MM.1S (cell line): ENCODE results near the gene AKTIP.

Experiments
- DNase-seq: peaks from one replicate; pipeline ENCODE4 v3.0.0-alpha.2; 2015
- H2AFZ ChIP-seq: fragments of 300-600 bp; sonication (generic); 2 replicates; pipeline ENCODE4 v1.6.0; 2016; ENCODE audit warnings: antibody characterized with exemption, low read length
- H3F3A ChIP-seq: fragments of 300-600 bp; sonication (generic); 2 replicates; pipeline ENCODE4 v1.6.1; 2016; ENCODE audit warnings: mild to moderate bottlenecking, antibody characterized with exemption, low read length, moderate library complexity, mixed read lengths; ENCODE audit not compliant: insufficient read depth
- H3K27ac ChIP-seq: fragments of 300-600 bp; sonication (generic); 2 replicates; pipeline ENCODE4 v1.5.1; 2016; ENCODE audit warnings: mild to moderate bottlenecking, low read length
- H3K27me3 ChIP-seq: fragments of 300-600 bp; sonication (generic); replicated peaks from 2 replicates; pipeline ENCODE4 v1.6.0; 2016; ENCODE audit warnings: low read length; ENCODE audit not compliant: insufficient read depth
- H3K36me3 ChIP-seq: fragments of 300-600 bp; sonication (generic); replicated peaks from 2 replicates; pipeline ENCODE4 v1.6.1; 2016; ENCODE audit warnings: mild to moderate bottlenecking, low read length, mixed read lengths; ENCODE audit not compliant: insufficient read depth
- H3K4me1 ChIP-seq: fragments of 300-600 bp; sonication (generic); 2 replicates; pipeline ENCODE4 v1.6.1; 2016; ENCODE audit warnings: low read length, mixed read lengths
- H3K4me2 ChIP-seq: fragments of 300-600 bp; sonication (generic); 2 replicates; pipeline ENCODE4 v1.6.0; 2016; ENCODE audit warnings: low read depth, low read length
- H3K4me3 ChIP-seq: fragments of 300-600 bp; sonication (generic); 2 replicates; pipeline ENCODE4 v1.5.1; 2016; ENCODE audit warnings: low read length, mixed read lengths
- H3K79me2 ChIP-seq: fragments of 300-600 bp; sonication (generic); 2 replicates; pipeline ENCODE4 v1.6.1; 2016; ENCODE audit warnings: mixed run types, low read length, mixed read lengths
- H3K9ac ChIP-seq: fragments of 300-600 bp; sonication (generic); 2 replicates; pipeline ENCODE4 v1.6.1; 2016; ENCODE audit warnings: low read length, mixed read lengths
- H3K9me2 ChIP-seq: fragments of 300-600 bp; sonication (generic); replicated peaks from 2 replicates; pipeline ENCODE4 v1.6.1; 2016; ENCODE audit warnings: mild to moderate bottlenecking, low read length, mixed read lengths; ENCODE audit not compliant: insufficient read depth
- H3K9me3 ChIP-seq: fragments of 300-600 bp; sonication (generic); replicated peaks from 2 replicates; pipeline ENCODE4 v1.6.1; 2016; ENCODE audit warnings: mild to moderate bottlenecking, low read length, mixed read lengths; ENCODE audit not compliant: insufficient read depth
- H4K20me1 ChIP-seq: fragments of 300-600 bp; sonication (generic); 2 replicates; pipeline ENCODE4 v1.6.1; 2016; ENCODE audit warnings: mild to moderate bottlenecking, low read length, moderate library complexity, mixed read lengths; ENCODE audit not compliant: insufficient read depth
- CTCF ChIP-seq: fragments of 300-600 bp; sonication (generic); IDR thresholded peaks from 2 replicates; pipeline ENCODE4 v1.5.1; 2016; ENCODE audit warnings: antibody characterized with exemption, low read length, mixed read lengths
- EZH2 ChIP-seq: fragments of 300-600 bp; sonication (generic); optimal IDR thresholded peaks from 2 replicates; pipeline ENCODE3; 2017; ENCODE audit warnings: low read depth, mild to moderate bottlenecking, antibody characterized with exemption, low read length, mixed read lengths
- EZH2phosphoT487 ChIP-seq: fragments of 300-600 bp; sonication (generic); IDR thresholded peaks from 2 replicates; pipeline ENCODE4 v1.6.1; 2018; ENCODE audit warnings: antibody characterized with exemption, low read length

Gene AKTIP

GRCh38 chr16:53492503-53492902, 10.5 kb downstream of the AKTIP start:
- Histone ChIP-seq H4K20me1 (no peaks in the 10 kb centered on the region), H3K4me3 (no peak overlapping the region), H2AFZ (no peak overlapping the region), H3F3A (no peaks in the 10 kb centered on the region), H3K79me2 (no peaks in the 10 kb centered on the region), H3K27me3 (no peaks in the 10 kb centered on the region), H3K4me2 (no peak overlapping the region), H3K9ac (no peak overlapping the region), H3K9me2 (no peaks in the 10 kb centered on the region), H3K27ac (no peak overlapping the region), H3K36me3 (peaks cover 14% of the 10 kb centered on the region), H3K9me3 (no peaks in the 10 kb centered on the region), H3K4me1 (no peaks in the 10 kb centered on the region)
- TF ChIP-seq EZH2 (no peak), EZH2phosphoT487 (no peak), CTCF (no peak)
- DNase-seq, result no peak

GRCh38 chr16:53489755-53490154, 13.3 kb downstream of the AKTIP start:
- no peak for TF ChIP-seq EZH2
- H3K27me3 ChIP-seq, result no peaks in the 10 kb centered on the region
- peaks cover 14% of the 10 kb centered on the region for H3K36me3 ChIP-seq
- no peaks in the 10 kb centered on the region for H3K9me3 ChIP-seq
- H4K20me1 ChIP-seq, result no peaks in the 10 kb centered on the region
- no peak overlapping the region for H3K4me2 ChIP-seq
- H3K27ac ChIP-seq, result no peak overlapping the region
- no peaks in the 10 kb centered on the region for H3F3A ChIP-seq
- H3K9ac ChIP-seq, result no peak overlapping the region
- H3K4me1 ChIP-seq, result no peaks in the 10 kb centered on the region
- no peaks in the 10 kb centered on the region for H3K9me2 ChIP-seq
- H2AFZ ChIP-seq, result no peak overlapping the region
- no peaks in the 10 kb centered on the region for H3K79me2 ChIP-seq
- no peak overlapping the region for H3K4me3 ChIP-seq
- DNase-seq, result no peak

GRCh38 chr16:53486230-53486629, 16.8 kb downstream of the AKTIP start:
- H3K9ac ChIP-seq, result no peak overlapping the region
- no peak overlapping the region for H3K4me2 ChIP-seq
- H3F3A ChIP-seq, result no peaks in the 10 kb centered on the region
- peaks cover 9% of the 10 kb centered on the region for H3K36me3 ChIP-seq
- no peak for TF ChIP-seq EZH2phosphoT487
- TF ChIP-seq EZH2, result no peak
- no peak for TF ChIP-seq CTCF
- no peak overlapping the region for H3K27ac ChIP-seq
- no peaks in the 10 kb centered on the region for H4K20me1 ChIP-seq
- H3K4me1 ChIP-seq, result no peaks in the 10 kb centered on the region
- no peaks in the 10 kb centered on the region for H3K9me3 ChIP-seq
- DNase-seq, result no peak
- H3K9me2 ChIP-seq, result no peaks in the 10 kb centered on the region
- H2AFZ ChIP-seq, result no peak overlapping the region
- H3K4me3 ChIP-seq, result no peak overlapping the region
- no peaks in the 10 kb centered on the region for H3K27me3 ChIP-seq
- H3K79me2 ChIP-seq, result no peaks in the 10 kb centered on the region

- Histone ChIP-seq H3K9me3 (no peaks in the 10 kb centered on the region), H3K4me2 (no peak overlapping the region), H3K36me3 (no peaks in the 10 kb centered on the region; the same call in none of the 2 replicates), H3K79me2 (no peaks in the 10 kb centered on the region), H4K20me1 (no peaks in the 10 kb centered on the region), H3K4me1 (no peaks in the 10 kb centered on the region), H3K4me3 (no peak overlapping the region), H3K9ac (no peak overlapping the region), H3K27ac (no peak overlapping the region), H2AFZ (no peak overlapping the region), H3K9me2 (no peaks in the 10 kb centered on the region), H3F3A (no peaks in the 10 kb centered on the region), H3K27me3 (no peaks in the 10 kb centered on the region)
- TF ChIP-seq EZH2 (no peak), CTCF (no peak), EZH2phosphoT487 (no peak)
- DNase-seq, result no peak
Measured at GRCh38 chr16:53484542-53484941, 18.5 kb downstream of the AKTIP start.
